DOHH2 (cell line): ENCODE results near the gene STUM.

Experiments
- CTCF ChIP-seq: fragments of 200-600 bp; sonication (generic); IDR thresholded peaks from one replicate; pipeline ENCODE4 v1.5.1; 2014; ENCODE audit warnings: antibody characterized with exemption, mild to moderate bottlenecking, low read depth, low read length; ENCODE audit not compliant: poor library complexity, severe bottlenecking
- EZH2phosphoT487 ChIP-seq: fragments of 200-600 bp; sonication (generic); IDR thresholded peaks from 2 replicates; pipeline ENCODE4 v1.6.1; 2017; ENCODE audit warnings: borderline replicate concordance, mild to moderate bottlenecking, antibody characterized with exemption, low read length, moderate library complexity, mixed read lengths

DNA sequence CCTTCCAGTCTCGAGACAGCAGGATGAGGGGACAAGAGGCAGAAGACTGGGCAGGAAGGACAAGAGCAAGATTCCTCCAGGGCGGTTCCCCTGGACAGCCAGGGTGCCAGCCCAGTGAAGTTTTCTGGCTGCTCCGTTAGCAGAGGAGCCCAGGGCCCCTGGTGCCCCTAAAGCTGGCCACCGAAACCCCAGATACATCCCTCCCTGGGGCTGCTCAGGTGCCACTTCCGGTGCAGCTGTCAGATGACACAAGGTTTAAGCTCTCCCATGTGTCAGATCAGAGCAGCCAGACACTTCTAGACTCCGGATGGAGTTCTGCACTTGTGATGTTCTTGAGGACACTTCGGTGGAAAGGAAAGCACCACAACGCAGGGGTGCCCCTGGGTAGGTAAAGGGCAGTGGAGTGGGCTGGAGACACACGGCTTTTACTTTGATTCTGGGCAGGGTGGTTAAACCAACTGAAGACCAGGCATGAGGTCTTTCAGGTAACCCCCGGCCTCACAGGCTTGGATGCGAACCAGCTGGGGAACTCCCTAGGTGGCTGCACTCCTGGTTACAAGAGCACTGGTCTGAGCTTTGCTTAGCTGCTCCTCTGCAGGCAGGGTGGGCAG is 104.9 kb downstream of the STUM start:
- TF ChIP-seq CTCF (no peak), EZH2phosphoT487 (no peak)
